Measurements from ENCODE around the gene TMEM86B. TPM values are rescaled to one million over a fixed set of nuclear protein-coding genes. Genes with fewer than 3 reads are reported as not detected.
A peak's percentile ranks its signal among the peaks of the same experiment; 100 is the strongest.

The TMEM86B gene
- total RNA-seq, 1 donor from 2014 or later: 7.6 TPM

GRCh38 chr19:55257461-55258420, 29.2 kb upstream of the TMEM86B start:
- peak; percentile 44 for DNase-seq
- Mint-ChIP-seq H3K27ac (ENCODE audit: unreplicated experiment) (peak overlapping the region; percentile 62), H3K4me1 (ENCODE audit: low read depth, unreplicated experiment) (peaks cover 37% of the 10 kb centered on the region)

DNA sequence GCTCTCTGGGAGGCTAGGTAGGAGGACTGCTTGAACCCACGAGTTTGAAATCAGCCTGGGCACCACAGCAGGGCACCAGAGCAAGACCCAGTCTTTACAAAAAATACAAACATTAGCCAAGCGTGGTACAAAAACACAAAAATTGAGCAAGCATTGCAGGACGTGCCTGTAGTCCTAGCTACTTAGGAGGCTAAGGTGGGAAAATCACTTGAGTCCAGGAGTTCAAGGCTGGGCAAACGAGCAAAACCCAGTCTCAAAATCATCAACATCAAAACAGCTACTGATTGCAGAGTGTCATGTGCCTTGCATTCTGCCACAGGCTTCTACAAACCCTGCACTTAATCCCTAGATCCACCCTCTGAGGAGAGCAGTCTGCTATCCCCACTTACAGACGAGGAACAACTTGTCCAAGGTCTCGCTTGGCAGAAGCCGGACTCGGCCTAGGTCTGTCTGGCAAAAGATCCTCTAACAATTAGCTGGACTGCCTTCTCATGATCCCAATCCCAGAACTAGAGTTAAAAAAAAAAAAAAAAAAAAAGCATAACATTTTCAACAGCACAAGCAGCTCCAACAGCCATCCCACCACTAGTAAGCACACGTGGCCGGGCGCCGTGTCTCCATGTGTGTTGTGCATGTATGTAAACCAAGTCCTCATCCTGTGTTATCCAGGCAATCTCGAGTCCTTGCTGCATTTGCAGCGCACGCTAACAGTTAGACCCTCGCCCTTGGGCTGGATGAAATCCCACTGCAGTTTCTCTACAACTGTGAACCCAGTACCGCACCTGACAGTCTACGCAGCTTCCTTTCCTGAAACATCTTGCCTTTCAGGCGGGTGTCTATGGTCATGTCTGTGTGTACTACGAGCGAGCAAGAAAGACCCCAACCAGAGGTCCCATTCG, 28.2 kb upstream of the TMEM86B start:
- no peak for TF ChIP-seq CTCF (IDR thresholded peaks at IDR 0.05; ENCODE audit: partially characterized antibody, unreplicated experiment)
- Mint-ChIP-seq H3K9me3 (ENCODE audit: unreplicated experiment) (peaks cover 14% of the 10 kb centered on the region), H3K36me3 (ENCODE audit: unreplicated experiment) (no peaks in the 10 kb centered on the region), H3K4me3 (ENCODE audit: unreplicated experiment) (peak overlapping the region; percentile 94), H3K27me3 (ENCODE audit: unreplicated experiment) (peaks cover 7% of the 10 kb centered on the region), H3K4me1 (ENCODE audit: low read depth, unreplicated experiment) (peaks cover 37% of the 10 kb centered on the region), H3K27ac (ENCODE audit: unreplicated experiment) (peak overlapping the region; percentile 59)
- no peak for DNase-seq

More at GRCh38 chr19:55257461-55258420, 29.2 kb upstream of the TMEM86B start:
- peaks cover 14% of the 10 kb centered on the region for H3K9me3 Mint-ChIP-seq (ENCODE audit: unreplicated experiment)
- H3K4me3 Mint-ChIP-seq (ENCODE audit: unreplicated experiment): peak overlapping the region; percentile 94
- H3K27me3 Mint-ChIP-seq (ENCODE audit: unreplicated experiment): peaks cover 9% of the 10 kb centered on the region
- peaks cover 3% of the 10 kb centered on the region for H3K36me3 Mint-ChIP-seq (ENCODE audit: unreplicated experiment)
- TF ChIP-seq CTCF (IDR thresholded peaks at IDR 0.05; ENCODE audit: partially characterized antibody, unreplicated experiment): no peak

- no peak for DNase-seq
- Mint-ChIP-seq H3K27ac (ENCODE audit: unreplicated experiment) (no peak overlapping the region), H3K27me3 (ENCODE audit: unreplicated experiment) (peaks cover 9% of the 10 kb centered on the region), H3K4me1 (ENCODE audit: low read depth, unreplicated experiment) (peaks cover 47% of the 10 kb centered on the region), H3K4me3 (ENCODE audit: unreplicated experiment) (peak overlapping the region; percentile 94), H3K36me3 (ENCODE audit: unreplicated experiment) (no peaks in the 10 kb centered on the region), H3K9me3 (ENCODE audit: unreplicated experiment) (peaks cover 14% of the 10 kb centered on the region)
- no peak for TF ChIP-seq CTCF (IDR thresholded peaks at IDR 0.05; ENCODE audit: partially characterized antibody, unreplicated experiment)
These were observed 27.3 kb upstream of the TMEM86B start for GRCh38 chr19:55255618-55256423.

DNA sequence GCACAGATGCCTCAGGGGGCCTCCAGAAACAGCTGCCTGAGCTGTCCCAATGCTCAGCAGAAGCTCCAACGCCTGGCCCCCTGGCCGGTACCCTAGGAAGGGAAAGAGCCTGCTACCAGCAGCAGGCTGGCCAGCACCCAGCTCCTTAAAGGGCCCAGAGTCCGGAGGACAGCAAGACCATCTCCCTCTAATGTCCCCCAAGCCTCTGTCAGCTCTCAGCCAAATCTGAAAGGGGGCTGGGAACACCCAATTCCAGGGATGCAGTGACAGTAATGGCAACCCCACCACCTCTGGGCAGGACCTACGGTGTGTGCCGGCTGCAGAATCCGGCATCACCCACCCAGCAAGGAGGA, 26.0 kb upstream of the TMEM86B start:
- Mint-ChIP-seq H3K4me1 (ENCODE audit: low read depth, unreplicated experiment) (peaks cover 51% of the 10 kb centered on the region), H3K36me3 (ENCODE audit: unreplicated experiment) (no peaks in the 10 kb centered on the region), H3K4me3 (ENCODE audit: unreplicated experiment) (peak overlapping the region; percentile 65), H3K9me3 (ENCODE audit: unreplicated experiment) (peaks cover 14% of the 10 kb centered on the region), H3K27ac (ENCODE audit: unreplicated experiment) (peak overlapping the region; percentile 52), H3K27me3 (ENCODE audit: unreplicated experiment) (peaks cover 11% of the 10 kb centered on the region)
- no peak for DNase-seq
- no peak for TF ChIP-seq CTCF (IDR thresholded peaks at IDR 0.05; ENCODE audit: partially characterized antibody, unreplicated experiment)
